Thoracic aorta (tissue), 2 donors: ENCODE data around the gene CPNE7. TPM values are rescaled to one million over a fixed set of nuclear protein-coding genes. Genes with fewer than 3 reads are reported as not detected.
A peak's percentile ranks its signal among the peaks of the same experiment; 100 is the strongest.

Experiments used
- ATAC-seq: fragments of 150-250 bp; one replicate; pipeline ENCODE4 v1.8.0; 2017; ENCODE audit warnings: low read depth; ENCODE audit not compliant: insufficient number of reproducible peaks, low FRiP score
- DNase-seq: peaks from one replicate; pipeline ENCODE4 v3.0.0-alpha.2; 2020; ENCODE audit warnings: low spot score
- H3K27ac ChIP-seq, 2 donors: fragments of 200-600 bp; sonication (generic); 1 replicate in 1 of 2; 2 replicates in 1 of 2; pipeline ENCODE4 v1.5.1; 2016; ENCODE audit warnings: mild to moderate bottlenecking in 2 of 2, moderate library complexity in 2 of 2
- H3K27me3 ChIP-seq: fragments of 200-600 bp; sonication (generic); replicated peaks from 2 replicates; pipeline ENCODE4 v1.6.0; 2016; ENCODE audit warnings: mild to moderate bottlenecking; ENCODE audit not compliant: insufficient read depth
- H3K36me3 ChIP-seq: fragments of 200-600 bp; sonication (generic); one replicate; pipeline ENCODE4 v1.5.1; 2016
- H3K4me1 ChIP-seq, 2 donors: fragments of 200-600 bp; sonication (generic); 1 replicate in 1 of 2; 2 replicates in 1 of 2; pipeline versions ENCODE4 v1.5.1 to v1.6.0; 2016; ENCODE audit warnings: low read depth in 2 of 2, mild to moderate bottlenecking in 1 of 2; ENCODE audit not compliant: control insufficient read depth in 1 of 2
- H3K4me3 ChIP-seq: fragments of 200-600 bp; sonication (generic); 2 replicates; pipeline ENCODE4 v1.5.1; 2016; ENCODE audit warnings: mild to moderate bottlenecking
- H3K9me3 ChIP-seq: fragments of 200-600 bp; sonication (generic); 2 replicates; pipeline ENCODE4 v1.5.1; 2016
- CTCF ChIP-seq: fragments of 200-600 bp; sonication (generic); IDR thresholded peaks from one replicate; pipeline ENCODE4 v1.5.1; 2019; ENCODE audit warnings: antibody characterized with exemption
- total RNA-seq, 2 donors: library from RNA; depleted of rRNA; stranded (reverse); fragments of >200 nt; gene quantifications; one replicate each; pipeline versions ENCODE4 v1.1.0 to v1.2.3, GENCODE V29; 2016

Gene CPNE7
- total RNA-seq, 2 donors from 2014 or later: not detected

DNA sequence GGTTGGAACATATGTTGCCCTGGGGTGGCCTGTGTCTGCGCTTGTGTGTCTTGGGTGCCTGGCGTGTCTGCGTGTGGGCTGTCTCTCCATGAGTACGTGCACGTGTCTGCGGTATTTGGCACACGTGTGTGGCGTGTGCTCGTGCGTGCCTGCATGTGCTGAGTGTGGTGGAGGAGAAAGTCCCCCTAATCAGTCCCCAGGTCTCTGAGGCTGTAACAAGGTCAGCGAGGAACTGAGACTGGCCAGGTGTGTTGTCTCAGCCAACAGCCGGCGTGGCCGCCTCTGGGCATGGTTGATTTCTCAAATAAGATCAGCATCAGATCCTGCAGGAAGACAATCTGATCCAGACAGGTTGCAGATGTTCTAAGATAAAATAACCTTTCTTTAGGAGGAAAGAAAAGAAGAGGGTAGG lies 3.5 kb upstream of the CPNE7 start:
- no peak overlapping the region for H3K27ac ChIP-seq
- H3K36me3 ChIP-seq: no peaks in the 10 kb centered on the region
- TF ChIP-seq CTCF: no peak
- ATAC-seq: no peak
- peaks cover 4% of the 10 kb centered on the region for H3K27me3 ChIP-seq
- no peak overlapping the region for H3K4me3 ChIP-seq
- H3K9me3 ChIP-seq: no peaks in the 10 kb centered on the region
- DNase-seq: no peak
- peaks cover 11 to 17% of the 10 kb centered on the region in 2 donors for H3K4me1 ChIP-seq

DNA sequence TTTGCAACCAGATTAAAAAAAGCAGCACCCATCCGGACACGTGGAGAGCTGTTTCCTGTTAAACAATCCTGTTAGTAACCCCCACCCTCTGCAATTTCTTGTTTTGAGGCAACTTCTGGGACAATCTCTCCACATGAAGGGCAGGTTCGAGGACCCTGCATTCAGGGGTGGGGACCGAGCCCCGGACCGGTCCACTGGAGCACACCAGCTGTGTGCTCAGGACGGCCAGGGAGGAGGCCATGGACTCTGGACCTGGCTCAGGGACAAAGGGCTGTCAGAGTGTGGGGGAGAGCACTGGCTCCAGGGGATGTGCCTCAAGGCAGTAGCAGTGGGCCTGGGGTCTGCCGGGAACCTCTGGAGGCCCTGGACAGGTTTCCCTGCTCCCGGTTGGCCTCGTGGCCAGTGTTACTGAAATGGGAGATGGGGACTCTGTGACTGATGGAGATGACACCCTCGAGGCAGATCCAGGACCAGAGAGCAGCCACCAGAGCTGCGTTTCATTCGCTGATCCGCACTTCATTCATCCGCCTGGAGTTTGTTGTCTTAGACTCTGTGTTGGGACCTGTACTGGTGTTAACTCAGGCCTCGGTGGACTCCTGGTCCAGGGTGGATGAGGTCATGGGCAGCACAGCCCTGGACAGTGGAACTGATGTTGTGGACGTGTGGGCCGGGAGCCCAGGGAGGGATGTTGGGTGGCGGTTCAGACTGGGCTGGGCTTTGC lies 2.9 kb upstream of the CPNE7 start:
- Histone ChIP-seq H3K27me3 (peaks cover 4% of the 10 kb centered on the region), H3K4me3 (no peak overlapping the region), H3K27ac (no peak overlapping the region), H3K4me1 (peaks cover 11 to 17% of the 10 kb centered on the region in 2 donors), H3K36me3 (no peaks in the 10 kb centered on the region), H3K9me3 (no peaks in the 10 kb centered on the region)
- TF ChIP-seq CTCF: no peak
- no peak for DNase-seq
- ATAC-seq: no peak

DNA sequence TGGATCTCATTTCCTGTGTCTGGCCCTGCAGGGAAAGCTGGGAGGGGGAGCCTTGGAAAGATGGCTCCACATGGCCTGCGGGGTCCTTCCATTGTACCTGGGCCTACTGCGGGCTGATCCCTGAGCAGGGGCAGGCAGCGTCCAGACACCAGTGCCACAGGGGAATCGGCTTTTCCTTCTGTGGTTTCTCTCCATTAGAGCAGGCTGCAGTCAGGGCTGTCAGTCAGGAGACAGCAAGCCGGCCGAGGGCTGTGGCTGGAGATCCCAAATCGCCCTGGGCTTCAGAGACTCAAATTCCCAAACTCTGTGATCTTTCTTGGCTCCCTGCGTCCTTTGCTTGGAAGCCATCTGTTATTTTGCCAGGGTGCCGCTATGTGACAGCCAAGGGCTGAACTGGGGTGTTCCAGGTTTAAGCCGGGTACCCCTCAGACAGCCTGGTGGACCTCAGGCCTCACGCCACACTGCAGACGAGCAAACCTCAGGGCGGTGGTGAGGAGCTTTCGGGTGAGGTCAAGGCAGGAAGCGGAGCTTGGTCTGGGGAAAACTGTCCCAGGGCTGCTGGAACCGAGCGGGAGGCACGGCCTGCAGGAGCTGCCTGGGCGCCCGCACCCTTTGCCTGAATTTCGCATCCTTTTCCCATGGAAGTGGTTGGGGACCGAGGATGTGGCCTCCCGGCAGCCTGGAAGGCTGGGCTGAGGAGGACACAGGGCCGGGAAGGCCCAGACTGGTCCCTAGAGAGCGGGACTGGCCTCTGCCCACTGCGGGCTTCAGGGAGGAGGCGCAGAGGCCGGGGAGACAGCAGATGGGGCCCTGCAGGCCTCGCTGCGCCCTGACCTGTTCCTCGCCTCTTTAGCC lies 1.5 kb upstream of the CPNE7 start:
- no peak overlapping the region for H3K27ac ChIP-seq
- H3K9me3 ChIP-seq: no peaks in the 10 kb centered on the region
- H3K4me3 ChIP-seq: peak overlapping the region; percentile 66
- no peak for DNase-seq
- no peak for TF ChIP-seq CTCF
- no peak for ATAC-seq
- peaks cover 11 to 17% of the 10 kb centered on the region in 2 donors for H3K4me1 ChIP-seq
- peaks cover 4% of the 10 kb centered on the region for H3K27me3 ChIP-seq
- H3K36me3 ChIP-seq: no peaks in the 10 kb centered on the region

DNA sequence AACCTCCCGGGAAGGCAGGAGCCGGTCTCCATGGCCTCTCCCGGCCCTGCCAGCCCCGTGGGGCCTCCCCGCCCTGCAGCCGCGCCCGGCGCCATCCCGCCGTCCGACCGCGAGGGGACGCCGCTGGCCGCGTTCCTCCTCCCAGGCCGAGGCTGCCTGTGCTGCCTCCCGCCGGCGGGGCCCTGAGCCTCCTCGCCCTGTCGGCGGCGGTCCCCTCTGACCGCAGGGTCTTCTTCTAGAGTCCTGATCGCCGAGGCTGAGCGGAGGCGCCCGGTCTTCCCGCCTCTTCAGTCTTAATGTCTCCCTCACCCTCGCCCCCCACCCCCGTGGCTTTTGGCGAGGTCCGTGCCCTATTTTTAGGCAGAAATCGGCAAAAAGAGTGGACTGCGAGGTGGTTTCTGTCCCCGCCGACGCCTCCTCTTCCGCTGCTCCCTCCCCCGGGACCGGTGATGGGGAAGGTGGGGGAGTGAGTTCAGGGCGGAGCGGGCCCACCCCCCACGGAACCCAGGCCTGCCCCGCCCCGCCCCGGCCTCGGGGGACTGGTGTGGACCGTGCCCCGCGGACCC lies 794 bp upstream of the CPNE7 start:
- Histone ChIP-seq H3K27ac (no peak overlapping the region), H3K36me3 (no peaks in the 10 kb centered on the region), H3K27me3 (peaks cover 4% of the 10 kb centered on the region), H3K4me3 (peak overlapping the region; percentile 66), H3K4me1 (peaks cover 11 to 17% of the 10 kb centered on the region in 2 donors), H3K9me3 (no peaks in the 10 kb centered on the region)
- DNase-seq (no peak), ATAC-seq (no peak)
- TF ChIP-seq CTCF: peak; percentile 40
